ENCODE data around the gene STAT6. TPM values are rescaled to one million over a fixed set of nuclear protein-coding genes. Genes with fewer than 3 reads are reported as not detected.

STAT6 gene
- total RNA-seq, 1 experiment from 2014 or later: 52.3 TPM

DNA sequence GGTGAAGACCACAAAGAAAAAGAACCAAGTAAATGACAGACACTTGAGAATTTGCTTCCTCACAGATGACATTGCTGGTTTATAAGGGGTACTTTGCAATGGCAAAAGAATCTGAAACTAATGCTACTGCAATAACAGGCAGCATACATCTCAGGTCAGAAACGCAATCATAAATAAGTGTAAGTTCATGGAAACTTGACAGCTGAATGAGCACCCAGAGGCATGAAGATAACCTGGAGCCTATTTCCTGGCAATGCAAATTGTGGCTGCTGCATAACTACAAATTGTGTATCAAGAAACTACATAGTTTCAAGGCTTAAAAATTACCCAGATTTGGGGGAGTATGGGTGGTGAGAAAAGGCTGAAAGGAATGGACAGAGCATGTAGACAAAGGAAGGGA, 52.7 kb downstream of the STAT6 start:
- intact Hi-C loops (cut with micrococcal nuclease; ENCODE audit: unreplicated experiment): no loop called here
- Histone ChIP-seq H3K9me3 (ENCODE audit: control insufficient read depth, insufficient read depth, low read depth, low read length) (no peaks in the 10 kb centered on the region), H3K4me1 (ENCODE audit: control insufficient read depth, insufficient read depth, low read length) (no peaks in the 10 kb centered on the region), H3K27ac (ENCODE audit: low read length) (no peak overlapping the region), H3K4me3 (ENCODE audit: low read depth in 2 of 2, low read length in 2 of 2) (no peak overlapping the region), H3K27me3 (ENCODE audit: control insufficient read depth, insufficient read depth, low read length) (no peaks in the 10 kb centered on the region), H3K36me3 (ENCODE audit: control insufficient read depth, insufficient read depth, low read length) (peaks cover 37% of the 10 kb centered on the region)
- ATAC-seq (no peak), DNase-seq (ENCODE audit: low read depth, low spot score) (no peak)
- POLR2A ChIA-PET: no interaction called here
- no TSS peak for BruUV-seq (replicated peaks)
- CTCF ChIA-PET: no interaction called here
- TF ChIP-seq, protein P1, sequence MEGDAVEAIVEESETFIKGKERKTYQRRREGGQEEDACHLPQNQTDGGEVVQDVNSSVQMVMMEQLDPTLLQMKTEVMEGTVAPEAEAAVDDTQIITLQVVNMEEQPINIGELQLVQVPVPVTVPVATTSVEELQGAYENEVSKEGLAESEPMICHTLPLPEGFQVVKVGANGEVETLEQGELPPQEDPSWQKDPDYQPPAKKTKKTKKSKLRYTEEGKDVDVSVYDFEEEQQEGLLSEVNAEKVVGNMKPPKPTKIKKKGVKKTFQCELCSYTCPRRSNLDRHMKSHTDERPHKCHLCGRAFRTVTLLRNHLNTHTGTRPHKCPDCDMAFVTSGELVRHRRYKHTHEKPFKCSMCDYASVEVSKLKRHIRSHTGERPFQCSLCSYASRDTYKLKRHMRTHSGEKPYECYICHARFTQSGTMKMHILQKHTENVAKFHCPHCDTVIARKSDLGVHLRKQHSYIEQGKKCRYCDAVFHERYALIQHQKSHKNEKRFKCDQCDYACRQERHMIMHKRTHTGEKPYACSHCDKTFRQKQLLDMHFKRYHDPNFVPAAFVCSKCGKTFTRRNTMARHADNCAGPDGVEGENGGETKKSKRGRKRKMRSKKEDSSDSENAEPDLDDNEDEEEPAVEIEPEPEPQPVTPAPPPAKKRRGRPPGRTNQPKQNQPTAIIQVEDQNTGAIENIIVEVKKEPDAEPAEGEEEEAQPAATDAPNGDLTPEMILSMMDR (IDR thresholded peaks at IDR 0.05): no peak
- TF ChIP-seq TCF7L2 (IDR thresholded peaks at IDR 0.05; ENCODE audit: low read depth, low read length) (no peak), SIN3A (IDR thresholded peaks at IDR 0.05; ENCODE audit: borderline replicate concordance, insufficient read depth, low read depth, low read length) (no peak), POLR2AphosphoS5 (IDR thresholded peaks at IDR 0.05; ENCODE audit: low read depth, low read length) (no peak), REST (IDR thresholded peaks at IDR 0.05; ENCODE audit: insufficient read depth in 1 of 2, low read depth in 2 of 2, low read length in 1 of 2) (no peak)
- in situ Hi-C loops (cut with HindIII; ENCODE audit: low pct_unique_long_range_greater_than_20kb, low sequenced_read_pairs): no loop called here

DNA sequence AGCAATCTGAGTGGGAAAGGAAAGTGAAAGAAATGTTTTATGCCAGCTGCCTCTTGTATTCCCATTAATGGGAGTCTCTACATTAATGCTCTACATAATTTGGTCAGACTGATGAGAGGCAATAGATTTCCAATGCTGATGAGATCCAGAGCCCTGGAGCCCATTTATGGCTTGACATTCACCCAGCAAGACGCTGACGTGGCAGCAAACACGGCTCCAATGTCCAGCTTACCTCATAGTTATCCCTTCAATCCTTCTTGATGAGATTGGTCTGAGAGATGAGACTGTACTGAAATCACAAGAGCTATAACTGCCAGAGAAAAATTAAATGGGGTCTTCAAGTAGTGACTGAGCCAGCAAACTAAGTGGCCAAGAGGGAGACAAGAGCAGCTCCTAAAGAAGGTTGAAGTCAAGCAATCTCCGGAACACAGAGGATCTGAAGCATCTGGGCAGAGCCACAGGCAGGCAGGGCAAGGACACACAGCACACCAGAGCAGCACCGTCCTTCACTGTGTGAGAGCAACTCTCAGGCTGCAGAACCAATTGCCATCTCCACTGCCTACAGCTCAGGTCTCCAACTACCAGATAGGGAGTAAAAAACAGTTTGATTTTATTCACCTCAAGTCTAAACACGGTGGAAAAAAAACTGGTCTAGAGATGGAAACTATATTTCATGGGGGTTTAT, 54.0 kb downstream of the STAT6 start:
- H3K4me3 ChIP-seq (ENCODE audit: low read depth in 2 of 2, low read length in 2 of 2): no peak overlapping the region
- no peaks in the 10 kb centered on the region for H3K9me3 ChIP-seq (ENCODE audit: control insufficient read depth, insufficient read depth, low read depth, low read length)
- POLR2A ChIA-PET: no interaction called here
- TF ChIP-seq SIN3A (IDR thresholded peaks at IDR 0.05; ENCODE audit: borderline replicate concordance, insufficient read depth, low read depth, low read length) (no peak), REST (IDR thresholded peaks at IDR 0.05; ENCODE audit: insufficient read depth in 1 of 2, low read depth in 2 of 2, low read length in 1 of 2) (no peak), POLR2AphosphoS5 (IDR thresholded peaks at IDR 0.05; ENCODE audit: low read depth, low read length) (no peak), TCF7L2 (IDR thresholded peaks at IDR 0.05; ENCODE audit: low read depth, low read length) (no peak)
- TF ChIP-seq, protein P1 (IDR thresholded peaks at IDR 0.05): no peak
- H3K27ac ChIP-seq (ENCODE audit: low read length): no peak overlapping the region
- CTCF ChIA-PET: no interaction called here
- peaks cover 34% of the 10 kb centered on the region for H3K36me3 ChIP-seq (ENCODE audit: control insufficient read depth, insufficient read depth, low read length)
- no TSS peak for BruUV-seq (replicated peaks)
- ATAC-seq (no peak), DNase-seq (ENCODE audit: low read depth, low spot score) (no peak)
- intact Hi-C loops (cut with micrococcal nuclease; ENCODE audit: unreplicated experiment) (no loop called here), in situ Hi-C loops (cut with HindIII; ENCODE audit: low pct_unique_long_range_greater_than_20kb, low sequenced_read_pairs) (no loop called here)
- no peaks in the 10 kb centered on the region for H3K27me3 ChIP-seq (ENCODE audit: control insufficient read depth, insufficient read depth, low read length)
- no peaks in the 10 kb centered on the region for H3K4me1 ChIP-seq (ENCODE audit: control insufficient read depth, insufficient read depth, low read length)

Data from Panc1 (cell line).